HG03060 (cell line): ENCODE measurements around the gene HDAC4.
A peak's percentile ranks its signal among the peaks of the same experiment; 100 is the strongest.

Source experiments
- ATAC-seq: cut with Tn5 transposase; IDR thresholded peaks from one replicate; pipeline ENCODE4 v1.9.1; 2021; ENCODE audit warnings: low read depth, moderate number of reproducible peaks; ENCODE audit not compliant: unreplicated experiment

HDAC4 gene

GRCh38 chr2:239261796-239262483, 138.9 kb downstream of the HDAC4 start:
- ATAC-seq = no peak

- no peak for ATAC-seq
Measured at GRCh38 chr2:239261356-239261755, 139.5 kb downstream of the HDAC4 start.

- ATAC-seq = no peak
Measured at GRCh38 chr2:239260546-239261327, 140.1 kb downstream of the HDAC4 start.

- ATAC-seq = no peak
Measured at GRCh38 chr2:239259603-239260298, 141.1 kb downstream of the HDAC4 start.

- ATAC-seq = no peak
Measured at GRCh38 chr2:239259173-239259572, 141.6 kb downstream of the HDAC4 start.

- no peak for ATAC-seq
Measured at GRCh38 chr2:239258248-239258647, 142.6 kb downstream of the HDAC4 start.

GRCh38 chr2:239257511-239257937, 143.3 kb downstream of the HDAC4 start:
- ATAC-seq = no peak

GRCh38 chr2:239256350-239256743, 144.5 kb downstream of the HDAC4 start:
- no peak for ATAC-seq

- ATAC-seq = no peak
Measured at GRCh38 chr2:239255628-239256349, 145.0 kb downstream of the HDAC4 start.

- no peak for ATAC-seq
Measured at GRCh38 chr2:239255218-239255617, 145.6 kb downstream of the HDAC4 start.

- ATAC-seq = no peak
Measured at GRCh38 chr2:239253701-239254436, 147.0 kb downstream of the HDAC4 start.

GRCh38 chr2:239253264-239253663, 147.6 kb downstream of the HDAC4 start:
- peak; percentile 69 for ATAC-seq

GRCh38 chr2:239252801-239253200, 148.0 kb downstream of the HDAC4 start:
- ATAC-seq = no peak

GRCh38 chr2:239252393-239252792, 148.4 kb downstream of the HDAC4 start:
- ATAC-seq = no peak

- no peak for ATAC-seq
Measured at GRCh38 chr2:239251971-239252370, 148.8 kb downstream of the HDAC4 start.

GRCh38 chr2:239250216-239251081, 150.4 kb downstream of the HDAC4 start:
- no peak for ATAC-seq

GRCh38 chr2:239249776-239250175, 151.0 kb downstream of the HDAC4 start:
- no peak for ATAC-seq

GRCh38 chr2:239249048-239249447, 151.8 kb downstream of the HDAC4 start:
- no peak for ATAC-seq
